ENCODE measurements around the gene ENAM. TPM values are rescaled to one million over a fixed set of nuclear protein-coding genes. Genes with fewer than 3 reads are reported as not detected.

The ENAM gene
- total RNA-seq, 1 experiment from 2014 or later: not detected

DNA sequence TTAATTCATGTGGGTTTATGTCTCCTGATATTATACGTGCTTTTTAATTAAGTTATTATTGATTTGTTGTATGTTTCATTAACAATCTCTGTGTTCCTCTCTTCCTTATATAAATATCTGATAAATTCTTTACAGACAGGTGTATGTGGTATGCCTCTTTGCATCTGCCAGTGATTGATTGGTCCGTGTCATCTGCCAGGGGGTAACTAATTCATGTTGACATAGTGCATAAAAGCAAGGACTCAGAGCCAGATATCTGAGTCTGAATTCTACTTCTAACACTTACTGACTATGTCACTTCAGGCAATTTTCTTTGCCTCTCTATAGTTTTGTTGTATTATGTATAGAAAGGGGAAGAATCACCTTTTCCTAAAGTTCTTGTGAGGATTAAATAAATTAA, 41.7 kb upstream of the ENAM start:
- no peaks in the 10 kb centered on the region for H3K27me3 Mint-ChIP-seq (ENCODE audit: insufficient read depth, unreplicated experiment)
- H3K36me3 ChIP-seq (ENCODE audit: control insufficient read depth, insufficient read depth, low read length): no peaks in the 10 kb centered on the region
- TF ChIP-seq, protein P1, sequence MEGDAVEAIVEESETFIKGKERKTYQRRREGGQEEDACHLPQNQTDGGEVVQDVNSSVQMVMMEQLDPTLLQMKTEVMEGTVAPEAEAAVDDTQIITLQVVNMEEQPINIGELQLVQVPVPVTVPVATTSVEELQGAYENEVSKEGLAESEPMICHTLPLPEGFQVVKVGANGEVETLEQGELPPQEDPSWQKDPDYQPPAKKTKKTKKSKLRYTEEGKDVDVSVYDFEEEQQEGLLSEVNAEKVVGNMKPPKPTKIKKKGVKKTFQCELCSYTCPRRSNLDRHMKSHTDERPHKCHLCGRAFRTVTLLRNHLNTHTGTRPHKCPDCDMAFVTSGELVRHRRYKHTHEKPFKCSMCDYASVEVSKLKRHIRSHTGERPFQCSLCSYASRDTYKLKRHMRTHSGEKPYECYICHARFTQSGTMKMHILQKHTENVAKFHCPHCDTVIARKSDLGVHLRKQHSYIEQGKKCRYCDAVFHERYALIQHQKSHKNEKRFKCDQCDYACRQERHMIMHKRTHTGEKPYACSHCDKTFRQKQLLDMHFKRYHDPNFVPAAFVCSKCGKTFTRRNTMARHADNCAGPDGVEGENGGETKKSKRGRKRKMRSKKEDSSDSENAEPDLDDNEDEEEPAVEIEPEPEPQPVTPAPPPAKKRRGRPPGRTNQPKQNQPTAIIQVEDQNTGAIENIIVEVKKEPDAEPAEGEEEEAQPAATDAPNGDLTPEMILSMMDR (IDR thresholded peaks at IDR 0.05; ENCODE audit: insufficient read depth in 1 of 2, low read depth in 1 of 2, low read length in 1 of 2, severe bottlenecking in 1 of 2, unreplicated experiment in 1 of 2): no peak
- no peaks in the 10 kb centered on the region for H3K4me1 Mint-ChIP-seq (ENCODE audit: low read depth, unreplicated experiment)
- H3K4me3 Mint-ChIP-seq (ENCODE audit: unreplicated experiment): no peak overlapping the region
- intact Hi-C loops (cut with micrococcal nuclease; ENCODE audit: unreplicated experiment): no loop called here
- no TSS peak for BruUV-seq (replicated peaks)
- CTCF ChIA-PET: no interaction called here
- no peak overlapping the region for H3K27ac Mint-ChIP-seq (ENCODE audit: unreplicated experiment)
- H3K4me1 ChIP-seq: no peaks in the 10 kb centered on the region
- no peaks in the 10 kb centered on the region for H3K36me3 Mint-ChIP-seq (ENCODE audit: insufficient read depth, unreplicated experiment)
- no peaks in the 10 kb centered on the region for H3K9me3 Mint-ChIP-seq (ENCODE audit: unreplicated experiment)
- POLR2A ChIA-PET: no interaction called here
- H3K27me3 ChIP-seq (replicated peaks; ENCODE audit: control insufficient read depth, insufficient read depth, low read length): no peaks in the 10 kb centered on the region
- DNase-seq: no peak
- no peaks in the 10 kb centered on the region for H3K9me3 ChIP-seq
- no peak overlapping the region for H3K4me3 ChIP-seq (ENCODE audit: low read depth, low read length)

GRCh38 chr4:70589785-70590184, 38.8 kb upstream of the ENAM start:
- H3K36me3 ChIP-seq (ENCODE audit: control insufficient read depth, insufficient read depth, low read length): no peaks in the 10 kb centered on the region
- no peak for DNase-seq
- H3K27me3 ChIP-seq (replicated peaks; ENCODE audit: control insufficient read depth, insufficient read depth, low read length): no peaks in the 10 kb centered on the region
- Mint-ChIP-seq H3K9me3 (ENCODE audit: unreplicated experiment) (no peaks in the 10 kb centered on the region), H3K36me3 (ENCODE audit: insufficient read depth, unreplicated experiment) (no peaks in the 10 kb centered on the region), H3K27me3 (ENCODE audit: insufficient read depth, unreplicated experiment) (no peaks in the 10 kb centered on the region), H3K4me3 (ENCODE audit: unreplicated experiment) (no peak overlapping the region), H3K27ac (ENCODE audit: unreplicated experiment) (no peak overlapping the region), H3K4me1 (ENCODE audit: low read depth, unreplicated experiment) (no peaks in the 10 kb centered on the region)
- CTCF ChIA-PET: no interaction called here
- no TSS peak for BruUV-seq (replicated peaks)
- no peaks in the 10 kb centered on the region for H3K4me1 ChIP-seq
- H3K4me3 ChIP-seq (ENCODE audit: low read depth, low read length): no peak overlapping the region
- POLR2A ChIA-PET: no interaction called here
- intact Hi-C loops (cut with micrococcal nuclease; ENCODE audit: unreplicated experiment): no loop called here
- TF ChIP-seq, protein P1 (IDR thresholded peaks at IDR 0.05; ENCODE audit: insufficient read depth in 1 of 2, low read depth in 1 of 2, low read length in 1 of 2, severe bottlenecking in 1 of 2, unreplicated experiment in 1 of 2): no peak
- no peaks in the 10 kb centered on the region for H3K9me3 ChIP-seq

- no peaks in the 10 kb centered on the region for H3K4me1 ChIP-seq
- H3K4me3 Mint-ChIP-seq (ENCODE audit: unreplicated experiment): no peak within 1 kb of the TSS
- ChIA-PET CTCF (no interaction called here), POLR2A (no interaction called here)
- H3K9me3 ChIP-seq: no peaks in the 10 kb centered on the region
- intact Hi-C loops (cut with micrococcal nuclease; ENCODE audit: unreplicated experiment): no loop called here
- H3K27ac Mint-ChIP-seq (ENCODE audit: unreplicated experiment): no peak within 1 kb of the TSS
- H3K27me3 Mint-ChIP-seq (ENCODE audit: insufficient read depth, unreplicated experiment): no peaks in the 10 kb centered on the region
- BruUV-seq (replicated peaks): no TSS peak
- H3K4me1 Mint-ChIP-seq (ENCODE audit: low read depth, unreplicated experiment): no peaks in the 10 kb centered on the region
- H3K27me3 ChIP-seq (replicated peaks; ENCODE audit: control insufficient read depth, insufficient read depth, low read length): no peaks in the 10 kb centered on the region
- TF ChIP-seq, protein P1 (IDR thresholded peaks at IDR 0.05; ENCODE audit: insufficient read depth in 1 of 2, low read depth in 1 of 2, low read length in 1 of 2, severe bottlenecking in 1 of 2, unreplicated experiment in 1 of 2): no peak
- H3K36me3 ChIP-seq (ENCODE audit: control insufficient read depth, insufficient read depth, low read length): no peaks in the 10 kb centered on the region
- H3K9me3 Mint-ChIP-seq (ENCODE audit: unreplicated experiment): no peaks in the 10 kb centered on the region
- H3K36me3 Mint-ChIP-seq (ENCODE audit: insufficient read depth, unreplicated experiment): no peaks in the 10 kb centered on the region
- no peak for DNase-seq
- H3K4me3 ChIP-seq (ENCODE audit: low read depth, low read length): no peak within 1 kb of the TSS
These were observed 36.5 kb upstream of the ENAM start, which contains the start of gene AMBN for GRCh38 chr4:70591955-70592582. AMBN (plus strand) TSS chr4:70592256; CDS start chr4:70592359, 103 bp downstream.

Data from Caco-2 (cell line).